ENCODE data around the gene CREB3L1.

DNA sequence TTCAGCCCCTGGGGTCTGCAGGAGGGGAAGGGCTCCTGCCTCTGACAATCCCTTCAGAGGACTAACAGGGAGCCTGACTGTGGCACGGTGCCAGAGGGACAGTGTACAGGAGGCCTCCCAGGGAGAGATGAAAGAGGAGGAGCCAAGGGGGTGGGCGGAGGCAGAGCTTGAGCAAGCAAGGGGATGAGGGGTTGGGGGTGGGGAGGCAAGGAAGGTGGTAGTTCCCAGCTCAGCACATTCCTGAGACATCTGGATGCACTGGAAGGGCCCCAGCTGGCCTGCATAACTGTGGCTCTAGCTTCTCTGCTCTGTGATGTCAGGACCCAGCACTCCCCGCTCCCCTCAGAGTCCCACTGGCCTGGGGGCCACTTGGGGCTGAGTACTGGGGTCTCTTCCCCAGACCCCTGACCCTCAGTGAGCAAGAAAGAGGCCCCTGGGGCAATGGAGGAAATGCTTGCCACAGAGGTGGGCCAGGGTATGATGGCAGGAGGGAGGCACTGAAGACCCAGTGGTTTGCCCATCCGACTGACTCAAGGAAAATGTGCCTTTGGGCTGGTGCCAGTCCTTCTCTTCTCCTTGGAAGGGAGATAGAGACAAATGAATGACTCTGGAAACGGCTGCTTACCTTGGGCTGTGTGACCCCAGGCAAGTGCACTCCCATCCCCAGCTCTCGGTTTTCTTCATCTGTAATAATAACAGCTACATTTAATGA, 13.3 kb downstream of the CREB3L1 start:
- TF ChIP-seq, protein P1, sequence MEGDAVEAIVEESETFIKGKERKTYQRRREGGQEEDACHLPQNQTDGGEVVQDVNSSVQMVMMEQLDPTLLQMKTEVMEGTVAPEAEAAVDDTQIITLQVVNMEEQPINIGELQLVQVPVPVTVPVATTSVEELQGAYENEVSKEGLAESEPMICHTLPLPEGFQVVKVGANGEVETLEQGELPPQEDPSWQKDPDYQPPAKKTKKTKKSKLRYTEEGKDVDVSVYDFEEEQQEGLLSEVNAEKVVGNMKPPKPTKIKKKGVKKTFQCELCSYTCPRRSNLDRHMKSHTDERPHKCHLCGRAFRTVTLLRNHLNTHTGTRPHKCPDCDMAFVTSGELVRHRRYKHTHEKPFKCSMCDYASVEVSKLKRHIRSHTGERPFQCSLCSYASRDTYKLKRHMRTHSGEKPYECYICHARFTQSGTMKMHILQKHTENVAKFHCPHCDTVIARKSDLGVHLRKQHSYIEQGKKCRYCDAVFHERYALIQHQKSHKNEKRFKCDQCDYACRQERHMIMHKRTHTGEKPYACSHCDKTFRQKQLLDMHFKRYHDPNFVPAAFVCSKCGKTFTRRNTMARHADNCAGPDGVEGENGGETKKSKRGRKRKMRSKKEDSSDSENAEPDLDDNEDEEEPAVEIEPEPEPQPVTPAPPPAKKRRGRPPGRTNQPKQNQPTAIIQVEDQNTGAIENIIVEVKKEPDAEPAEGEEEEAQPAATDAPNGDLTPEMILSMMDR (IDR thresholded peaks at IDR 0.05 in 8 of 11, conservative IDR thresholded peaks at IDR 0.05 in 3 of 11) = no peak
- no peak for TF ChIP-seq POLR2A (IDR thresholded peaks at IDR 0.05)
